Central memory CD8-positive, alpha-beta T cell (primary cell): ENCODE data around the gene ANKS1B.

Experiments used
- ATAC-seq: fragments of 150-1000 bp; cut with Tn5 transposase; replicated peaks from 2 replicates; pipeline ENCODE4 v1.10.0; 2022; ENCODE audit warnings: mild to moderate bottlenecking, moderate FRiP score, moderate number of reproducible peaks; ENCODE audit not compliant: poor library complexity, severe bottlenecking; ENCODE audit errors: extremely low read depth
- DNase-seq, 2 donors: peaks; one replicate each; pipeline ENCODE4 v3.0.0; 2021; ENCODE audit warnings: low spot score in 2 of 2
- H3K27ac Mint-ChIP-seq: one replicate; pipeline ENCODE4 v1.8.0; 2022; ENCODE audit warnings: low read depth, mild to moderate bottlenecking, moderate library complexity, mixed read lengths
- H3K27me3 Mint-ChIP-seq: one replicate; pipeline ENCODE4 v1.8.0; 2022; ENCODE audit warnings: mixed read lengths
- H3K36me3 Mint-ChIP-seq: one replicate; pipeline ENCODE4 v1.8.0; 2022; ENCODE audit warnings: mild to moderate bottlenecking, moderate library complexity, mixed read lengths; ENCODE audit not compliant: insufficient read depth
- H3K4me1 Mint-ChIP-seq: one replicate; pipeline ENCODE4 v1.8.0; 2022; ENCODE audit warnings: mixed read lengths
- H3K4me3 Mint-ChIP-seq: one replicate; pipeline ENCODE4 v1.8.0; 2022; ENCODE audit warnings: mild to moderate bottlenecking, moderate library complexity, mixed read lengths
- H3K9me3 Mint-ChIP-seq: one replicate; pipeline ENCODE4 v1.8.0; 2022; ENCODE audit warnings: mixed read lengths

The ANKS1B gene

DNA sequence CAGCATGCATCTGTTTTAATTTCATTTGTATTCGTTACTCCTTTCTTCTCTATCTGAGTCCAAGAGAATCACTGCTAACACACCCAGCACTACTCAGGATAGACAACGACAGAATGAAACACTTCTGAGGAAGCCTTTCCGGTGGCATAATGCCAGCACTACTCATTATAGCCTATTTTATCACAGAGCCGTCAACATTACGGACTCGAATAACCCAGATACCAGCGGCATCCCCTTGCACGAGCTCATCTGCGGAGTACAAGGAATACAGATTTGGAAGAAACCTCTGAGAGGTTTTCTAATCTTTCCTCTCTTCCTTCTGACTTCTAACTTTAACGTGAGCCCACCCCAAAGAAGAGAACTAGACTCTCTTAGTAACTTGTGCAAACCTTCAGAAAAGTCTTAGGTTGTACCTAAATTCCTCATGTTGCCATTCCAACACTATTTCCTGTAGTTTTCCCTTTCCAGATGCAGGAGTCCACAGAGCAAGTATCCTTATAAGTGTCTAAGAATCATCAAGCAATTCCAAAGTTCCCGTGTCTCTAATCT is 1091.5 kb downstream of the ANKS1B start:
- Mint-ChIP-seq H3K4me3 (no peak overlapping the region), H3K36me3 (no peaks in the 10 kb centered on the region), H3K4me1 (no peaks in the 10 kb centered on the region), H3K27ac (no peak overlapping the region), H3K9me3 (no peaks in the 10 kb centered on the region), H3K27me3 (peaks cover 58% of the 10 kb centered on the region)
- ATAC-seq (no peak), DNase-seq (no peak)

DNA sequence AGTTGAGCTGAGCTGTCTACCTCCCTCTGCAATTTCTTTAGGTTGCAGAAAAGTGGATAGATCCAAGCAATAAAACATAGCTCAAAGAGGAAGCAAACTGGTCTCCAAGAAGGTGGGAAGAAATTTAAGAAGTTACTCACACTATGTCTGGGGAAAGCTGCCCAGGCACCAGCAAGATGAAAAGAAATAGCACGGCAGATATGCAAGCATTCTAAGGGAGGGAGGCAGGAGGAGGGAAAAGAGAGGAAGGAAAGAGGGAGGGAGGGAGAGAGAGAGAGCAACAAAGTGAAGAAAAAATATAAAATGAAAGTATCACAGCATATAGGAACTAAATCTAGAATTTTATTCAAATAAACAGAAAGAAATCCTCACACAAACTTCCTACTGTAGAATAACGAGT is 1099.0 kb downstream of the ANKS1B start:
- ATAC-seq, result no peak
- peaks cover 37% of the 10 kb centered on the region for H3K27me3 Mint-ChIP-seq
- H3K36me3 Mint-ChIP-seq, result no peaks in the 10 kb centered on the region
- H3K27ac Mint-ChIP-seq, result no peak overlapping the region
- H3K9me3 Mint-ChIP-seq, result no peaks in the 10 kb centered on the region
- DNase-seq, result no peak
- H3K4me3 Mint-ChIP-seq, result no peak overlapping the region
- H3K4me1 Mint-ChIP-seq, result no peaks in the 10 kb centered on the region

GRCh38 chr12:98883231-98883630 is 1101.5 kb downstream of the ANKS1B start:
- DNase-seq, result no peak
- no peaks in the 10 kb centered on the region for H3K36me3 Mint-ChIP-seq
- H3K4me1 Mint-ChIP-seq, result no peaks in the 10 kb centered on the region
- no peak for ATAC-seq
- H3K27me3 Mint-ChIP-seq, result peaks cover 45% of the 10 kb centered on the region
- no peaks in the 10 kb centered on the region for H3K9me3 Mint-ChIP-seq
- H3K4me3 Mint-ChIP-seq, result no peak overlapping the region
- H3K27ac Mint-ChIP-seq, result no peak overlapping the region

GRCh38 chr12:98882526-98882925 is 1102.2 kb downstream of the ANKS1B start:
- ATAC-seq (no peak), DNase-seq (no peak)
- H3K4me3 Mint-ChIP-seq, result no peak overlapping the region
- H3K36me3 Mint-ChIP-seq, result no peaks in the 10 kb centered on the region
- no peaks in the 10 kb centered on the region for H3K4me1 Mint-ChIP-seq
- no peaks in the 10 kb centered on the region for H3K9me3 Mint-ChIP-seq
- no peak overlapping the region for H3K27ac Mint-ChIP-seq
- H3K27me3 Mint-ChIP-seq, result peaks cover 41% of the 10 kb centered on the region

GRCh38 chr12:98873776-98874175 is 1111.0 kb downstream of the ANKS1B start:
- no peaks in the 10 kb centered on the region for H3K36me3 Mint-ChIP-seq
- H3K4me1 Mint-ChIP-seq, result peaks cover 8% of the 10 kb centered on the region
- DNase-seq, result no peak

GRCh38 chr12:98870504-98870903 is 1114.2 kb downstream of the ANKS1B start:
- no peaks in the 10 kb centered on the region for H3K36me3 Mint-ChIP-seq
- peaks cover 19% of the 10 kb centered on the region for H3K27me3 Mint-ChIP-seq
- DNase-seq (no peak), ATAC-seq (no peak)
- H3K27ac Mint-ChIP-seq, result no peak overlapping the region
- H3K9me3 Mint-ChIP-seq, result no peaks in the 10 kb centered on the region
- H3K4me1 Mint-ChIP-seq, result peaks cover 8% of the 10 kb centered on the region
- no peak overlapping the region for H3K4me3 Mint-ChIP-seq

More at GRCh38 chr12:98873776-98874175, 1111.0 kb downstream of the ANKS1B start:
- no peak for ATAC-seq
- Mint-ChIP-seq H3K4me3 (no peak overlapping the region), H3K27ac (no peak overlapping the region), H3K9me3 (no peaks in the 10 kb centered on the region), H3K27me3 (peaks cover 24% of the 10 kb centered on the region)

DNA sequence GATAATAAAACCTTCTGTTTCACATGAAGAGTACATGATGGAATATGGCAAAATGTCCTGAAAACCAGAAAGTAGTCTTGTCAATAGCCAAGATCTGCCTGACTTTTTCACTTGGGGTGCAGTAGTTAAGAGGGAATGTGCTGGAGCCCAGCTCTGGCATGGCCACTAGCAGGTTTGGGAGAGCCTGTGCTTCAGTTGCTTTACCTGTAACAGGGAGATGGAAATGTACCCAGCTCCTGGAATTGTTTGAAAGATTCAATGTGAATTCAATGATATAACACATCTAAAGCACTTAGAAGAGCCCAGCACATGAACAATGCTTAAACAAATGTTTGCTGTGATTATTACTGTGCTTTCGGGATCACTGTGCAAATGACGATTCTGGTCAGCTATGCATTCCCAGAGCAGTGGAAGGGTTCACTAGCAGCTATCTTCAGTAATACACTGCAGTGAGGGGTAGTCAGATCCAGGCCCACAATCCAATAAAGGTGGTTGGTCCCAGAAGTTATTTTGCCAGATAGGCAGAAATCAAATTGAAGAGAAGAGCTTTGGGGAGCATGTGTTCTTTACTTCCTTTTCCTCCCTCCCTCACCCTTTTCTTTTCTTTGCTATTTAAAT is 1114.7 kb downstream of the ANKS1B start:
- H3K9me3 Mint-ChIP-seq, result no peaks in the 10 kb centered on the region
- no peaks in the 10 kb centered on the region for H3K36me3 Mint-ChIP-seq
- peaks cover 8% of the 10 kb centered on the region for H3K4me1 Mint-ChIP-seq
- no peak overlapping the region for H3K27ac Mint-ChIP-seq
- peaks cover 19% of the 10 kb centered on the region for H3K27me3 Mint-ChIP-seq
- no peak overlapping the region for H3K4me3 Mint-ChIP-seq
- DNase-seq (no peak), ATAC-seq (no peak)

GRCh38 chr12:98868538-98868937 is 1116.2 kb downstream of the ANKS1B start:
- no peak for ATAC-seq
- peaks cover 8% of the 10 kb centered on the region for H3K4me1 Mint-ChIP-seq
- H3K27me3 Mint-ChIP-seq, result peaks cover 19% of the 10 kb centered on the region
- H3K36me3 Mint-ChIP-seq, result no peaks in the 10 kb centered on the region
- H3K4me3 Mint-ChIP-seq, result no peak overlapping the region
- no peak overlapping the region for H3K27ac Mint-ChIP-seq
- DNase-seq, result no peak
- no peaks in the 10 kb centered on the region for H3K9me3 Mint-ChIP-seq

DNA sequence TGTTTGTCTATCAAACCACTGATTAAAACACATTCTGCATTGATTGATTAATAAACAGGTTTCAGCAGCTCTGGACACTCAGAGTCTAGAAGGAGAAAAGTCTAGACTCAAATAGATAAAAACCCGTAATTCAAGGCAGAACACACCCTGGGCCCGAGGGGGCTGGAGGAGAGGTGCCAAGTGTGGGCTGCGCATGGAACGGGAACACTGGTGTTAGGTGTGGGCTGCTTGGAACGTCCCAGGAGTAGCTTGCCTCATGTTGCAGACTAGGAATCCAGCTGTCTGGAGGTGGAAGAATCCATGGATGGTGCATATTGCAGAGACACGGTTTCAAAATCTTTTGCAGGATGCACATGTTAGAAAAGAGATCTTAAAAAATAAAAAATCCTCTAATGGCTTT is 1116.7 kb downstream of the ANKS1B start:
- H3K27me3 Mint-ChIP-seq, result peaks cover 19% of the 10 kb centered on the region
- H3K36me3 Mint-ChIP-seq, result no peaks in the 10 kb centered on the region
- H3K4me1 Mint-ChIP-seq, result peaks cover 8% of the 10 kb centered on the region
- no peaks in the 10 kb centered on the region for H3K9me3 Mint-ChIP-seq
- ATAC-seq, result no peak
- H3K4me3 Mint-ChIP-seq, result no peak overlapping the region
- no peak for DNase-seq
- no peak overlapping the region for H3K27ac Mint-ChIP-seq

DNA sequence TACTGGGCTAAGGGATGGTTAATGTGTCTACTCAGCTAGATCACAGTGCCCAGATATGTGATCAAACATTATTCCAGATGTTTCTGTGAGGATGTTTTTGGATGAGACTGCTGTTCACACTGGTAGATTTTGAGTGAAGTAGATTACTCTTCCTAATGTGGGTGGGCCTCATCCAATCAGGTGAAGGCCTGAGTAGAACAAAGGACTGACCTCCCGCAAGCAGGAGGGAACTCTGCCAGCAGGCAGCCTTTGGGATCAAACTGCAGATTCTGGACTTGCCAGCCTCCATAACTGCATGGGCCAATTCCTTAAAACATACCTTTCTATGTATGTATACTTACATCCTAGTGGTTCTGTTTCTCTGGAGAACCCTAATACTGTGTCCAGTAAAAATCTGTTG is 1120.4 kb downstream of the ANKS1B start:
- ATAC-seq (no peak), DNase-seq (no peak)
- H3K9me3 Mint-ChIP-seq, result no peaks in the 10 kb centered on the region
- no peak overlapping the region for H3K4me3 Mint-ChIP-seq
- no peaks in the 10 kb centered on the region for H3K36me3 Mint-ChIP-seq
- H3K27me3 Mint-ChIP-seq, result peaks cover 8% of the 10 kb centered on the region
- no peaks in the 10 kb centered on the region for H3K4me1 Mint-ChIP-seq
- H3K27ac Mint-ChIP-seq, result no peak overlapping the region

GRCh38 chr12:98863167-98863566 is 1121.6 kb downstream of the ANKS1B start:
- H3K9me3 Mint-ChIP-seq, result no peaks in the 10 kb centered on the region
- ATAC-seq, result no peak
- no peak overlapping the region for H3K4me3 Mint-ChIP-seq
- no peaks in the 10 kb centered on the region for H3K36me3 Mint-ChIP-seq
- no peaks in the 10 kb centered on the region for H3K4me1 Mint-ChIP-seq
- H3K27ac Mint-ChIP-seq, result no peak overlapping the region
- peaks cover 5% of the 10 kb centered on the region for H3K27me3 Mint-ChIP-seq
- DNase-seq, result no peak

DNA sequence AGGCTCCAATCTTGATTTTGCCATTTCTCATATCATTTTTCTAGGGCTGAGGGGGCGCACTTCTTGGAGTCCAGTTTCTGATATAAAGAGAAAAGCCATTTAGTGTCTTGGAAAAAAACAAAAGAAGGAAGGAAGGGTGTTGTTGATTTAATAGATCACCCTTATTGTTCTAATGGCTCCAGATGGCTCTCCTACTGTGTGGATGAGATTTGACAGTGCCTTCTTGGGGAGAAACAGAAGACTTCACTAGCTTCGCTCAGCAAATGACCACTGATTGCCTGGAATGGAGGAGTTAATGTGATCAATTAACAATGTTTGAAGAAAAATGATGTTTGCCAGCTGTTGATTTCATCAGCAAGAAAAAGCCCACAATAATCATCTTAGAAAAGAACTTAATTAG is 1123.5 kb downstream of the ANKS1B start:
- no peaks in the 10 kb centered on the region for H3K36me3 Mint-ChIP-seq
- no peaks in the 10 kb centered on the region for H3K4me1 Mint-ChIP-seq
- DNase-seq, result no peak
- H3K4me3 Mint-ChIP-seq, result no peak overlapping the region
- H3K9me3 Mint-ChIP-seq, result no peaks in the 10 kb centered on the region
- no peak overlapping the region for H3K27ac Mint-ChIP-seq
- H3K27me3 Mint-ChIP-seq, result no peaks in the 10 kb centered on the region
- ATAC-seq, result no peak

GRCh38 chr12:98856897-98857540 is 1127.7 kb downstream of the ANKS1B start:
- Mint-ChIP-seq H3K27ac (no peak overlapping the region), H3K27me3 (peaks cover 15% of the 10 kb centered on the region), H3K4me1 (no peaks in the 10 kb centered on the region), H3K36me3 (no peaks in the 10 kb centered on the region), H3K9me3 (no peaks in the 10 kb centered on the region), H3K4me3 (no peak overlapping the region)
- no peak for ATAC-seq
- no peak for DNase-seq
